Suppressor macrophage treated with lipopolysaccharide for 4 hours (primary cell): Measurements from ENCODE around the gene ZNF888.
A peak's percentile ranks its signal among the peaks of the same experiment; 100 is the strongest.
"Not testable (repeated sequence)": the region's sequence is repeated elsewhere in the genome, so short reads cannot be mapped to it uniquely, and the experiment has no call there.

Source experiments
- DNase-seq: peaks from one replicate; pipeline ENCODE4 v3.0.0-alpha.2; 2020

Gene ZNF888

DNA sequence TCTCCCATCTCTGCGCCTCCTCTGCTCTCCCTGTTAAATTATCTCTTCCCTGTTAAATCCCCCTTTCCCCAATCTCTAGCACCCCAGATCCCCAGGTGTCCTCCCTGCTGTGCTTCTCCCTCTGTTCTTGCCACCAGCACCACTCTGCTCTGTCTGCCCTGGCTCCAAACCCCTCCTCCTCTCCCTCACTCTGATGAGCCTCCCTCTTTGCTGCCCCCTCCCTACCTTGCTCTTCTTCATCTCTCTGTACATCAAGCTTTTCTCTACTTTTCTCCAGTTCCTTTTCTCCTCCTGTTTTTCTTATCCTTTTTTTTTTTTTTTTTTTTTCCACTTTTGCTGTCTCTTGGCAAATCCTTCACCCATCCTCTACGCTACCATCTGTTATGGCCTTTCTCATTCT lies 18.3 kb upstream of the ZNF888 start:
- DNase-seq = not testable (repeated sequence)

DNA sequence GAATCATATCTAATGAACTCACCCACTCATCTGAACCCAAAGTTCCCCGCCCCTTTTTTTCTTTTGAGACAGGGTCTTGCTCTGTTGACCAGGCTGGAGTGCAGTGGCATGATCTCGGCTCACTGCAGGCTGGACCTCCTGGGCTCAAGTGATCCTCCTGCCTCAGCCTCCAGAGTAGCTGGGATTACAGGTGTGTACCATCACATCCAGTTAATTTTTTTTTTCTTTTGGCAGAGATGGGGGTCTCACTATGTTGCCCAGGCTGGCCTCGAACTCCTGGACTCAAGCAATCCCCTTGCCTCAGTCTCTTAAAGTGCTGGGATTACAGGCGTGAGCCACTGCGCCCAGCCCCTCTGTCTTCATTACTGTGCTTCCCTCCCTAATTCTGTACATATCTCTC lies 17.7 kb upstream of the ZNF888 start:
- not testable (repeated sequence) for DNase-seq

DNA sequence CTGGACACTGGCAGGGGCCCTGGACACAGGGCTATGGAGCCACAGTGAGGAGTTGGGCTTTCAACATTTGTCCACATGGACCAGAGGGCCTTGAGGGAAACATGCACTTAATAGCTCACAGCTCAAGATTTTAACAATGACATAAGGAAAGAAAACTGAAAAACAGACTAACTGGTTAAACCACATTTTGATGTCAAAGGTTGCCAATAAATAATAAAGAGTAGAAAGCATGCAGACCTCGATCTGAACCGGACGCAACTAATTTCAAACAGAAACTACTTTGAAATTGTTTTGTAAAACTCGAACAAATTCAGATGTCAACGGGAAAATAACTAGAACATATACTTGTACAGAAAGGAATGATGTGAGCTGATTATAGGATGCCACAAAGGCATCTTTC lies 15.5 kb upstream of the ZNF888 start:
- DNase-seq = no peak

DNA sequence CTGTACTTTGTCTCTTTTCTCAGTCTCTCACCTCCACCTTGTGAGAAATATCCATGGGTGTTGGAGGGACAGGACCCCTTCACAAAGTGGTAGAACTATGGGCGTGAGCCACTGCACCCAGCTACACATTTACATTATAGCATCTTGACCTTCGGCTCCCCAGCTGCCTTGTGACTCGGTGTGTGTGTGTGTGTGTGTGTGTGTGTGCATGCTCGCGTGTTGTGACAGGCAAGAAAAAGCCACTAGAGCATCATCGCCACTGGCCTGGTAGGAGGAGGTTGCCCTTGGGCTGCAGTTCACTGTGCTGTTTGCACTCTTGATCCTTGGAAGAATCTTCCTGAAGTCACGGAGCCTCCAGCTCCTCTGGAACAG lies 13.7 kb upstream of the ZNF888 start:
- DNase-seq = no peak

DNA sequence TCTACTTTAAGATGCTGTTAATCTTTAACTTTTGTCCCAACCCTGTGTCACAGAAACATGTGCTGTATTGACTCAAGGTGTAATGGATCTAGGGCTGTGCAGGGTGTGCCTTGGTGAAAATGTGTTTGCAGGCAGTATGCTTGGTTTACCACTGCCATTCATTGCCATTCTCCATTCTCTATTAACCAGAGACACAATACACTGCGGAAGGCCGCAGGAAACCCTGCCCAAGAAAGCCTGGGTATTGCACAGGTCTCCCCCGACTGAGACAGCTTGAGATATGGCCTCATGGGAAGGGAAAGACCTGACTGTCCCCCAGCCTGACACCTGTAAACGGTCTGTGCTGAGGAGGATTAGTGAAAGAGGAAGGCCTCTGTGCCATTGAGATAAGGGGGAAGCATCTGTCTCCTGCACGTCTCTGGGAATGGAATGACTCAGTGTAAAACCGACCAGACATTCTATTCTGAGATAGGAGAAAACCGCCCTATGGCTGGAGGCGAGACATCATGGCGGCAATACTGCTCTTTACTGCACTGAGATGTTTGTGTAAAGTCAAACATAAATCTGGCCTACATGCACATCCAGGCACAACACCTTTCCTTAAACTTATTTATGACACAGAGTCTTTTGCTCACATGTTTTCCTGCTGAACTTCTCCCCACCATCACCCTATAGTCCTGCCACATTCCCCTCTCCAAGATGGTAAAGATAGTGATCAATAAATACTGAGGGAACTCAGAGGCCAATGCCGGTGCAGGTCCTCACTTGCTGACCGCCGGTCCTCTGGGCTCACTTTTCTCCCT lies 13.1 kb upstream of the ZNF888 start:
- peak; percentile 34 for DNase-seq

DNA sequence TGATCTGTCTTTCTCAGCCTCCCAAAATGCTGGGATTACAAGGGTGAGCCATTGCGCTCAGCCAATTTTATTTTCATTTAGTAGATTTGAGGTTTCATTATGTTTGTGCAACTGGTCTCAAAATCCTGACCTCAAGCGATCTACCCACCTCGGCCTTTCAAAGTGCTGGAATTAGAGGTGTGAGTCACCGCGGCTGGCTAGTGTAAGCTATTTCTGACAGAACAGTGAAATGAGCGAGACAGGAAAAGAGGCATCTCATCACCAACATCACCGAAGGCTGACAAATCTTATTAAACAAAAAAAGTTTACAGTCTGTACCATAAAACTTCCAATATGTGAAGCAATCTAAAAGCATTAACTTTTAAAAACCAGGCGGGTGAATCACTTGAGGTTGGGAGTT lies 12.2 kb upstream of the ZNF888 start:
- peak; percentile 71 for DNase-seq

DNA sequence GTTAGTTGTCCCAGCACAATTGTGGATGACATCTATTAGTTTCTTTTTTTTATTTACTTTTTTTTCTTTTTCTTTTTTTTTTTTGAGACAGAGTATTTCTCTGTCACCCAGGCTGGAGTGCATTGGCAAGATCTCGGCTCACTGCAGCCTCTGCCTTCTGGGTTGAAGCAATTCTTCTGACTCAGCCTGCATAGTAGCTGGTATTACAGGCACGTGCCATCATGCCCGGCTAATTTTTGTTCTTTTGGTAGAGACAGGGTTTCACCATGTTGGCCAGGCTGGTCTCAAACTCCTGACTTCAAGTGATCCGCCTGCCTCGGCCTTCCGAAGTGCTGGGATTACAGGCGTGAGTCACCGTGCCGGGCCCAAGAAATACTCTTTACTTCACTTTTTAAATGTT lies 1.4 kb upstream of the ZNF888 start:
- peak; percentile 29 for DNase-seq

DNA sequence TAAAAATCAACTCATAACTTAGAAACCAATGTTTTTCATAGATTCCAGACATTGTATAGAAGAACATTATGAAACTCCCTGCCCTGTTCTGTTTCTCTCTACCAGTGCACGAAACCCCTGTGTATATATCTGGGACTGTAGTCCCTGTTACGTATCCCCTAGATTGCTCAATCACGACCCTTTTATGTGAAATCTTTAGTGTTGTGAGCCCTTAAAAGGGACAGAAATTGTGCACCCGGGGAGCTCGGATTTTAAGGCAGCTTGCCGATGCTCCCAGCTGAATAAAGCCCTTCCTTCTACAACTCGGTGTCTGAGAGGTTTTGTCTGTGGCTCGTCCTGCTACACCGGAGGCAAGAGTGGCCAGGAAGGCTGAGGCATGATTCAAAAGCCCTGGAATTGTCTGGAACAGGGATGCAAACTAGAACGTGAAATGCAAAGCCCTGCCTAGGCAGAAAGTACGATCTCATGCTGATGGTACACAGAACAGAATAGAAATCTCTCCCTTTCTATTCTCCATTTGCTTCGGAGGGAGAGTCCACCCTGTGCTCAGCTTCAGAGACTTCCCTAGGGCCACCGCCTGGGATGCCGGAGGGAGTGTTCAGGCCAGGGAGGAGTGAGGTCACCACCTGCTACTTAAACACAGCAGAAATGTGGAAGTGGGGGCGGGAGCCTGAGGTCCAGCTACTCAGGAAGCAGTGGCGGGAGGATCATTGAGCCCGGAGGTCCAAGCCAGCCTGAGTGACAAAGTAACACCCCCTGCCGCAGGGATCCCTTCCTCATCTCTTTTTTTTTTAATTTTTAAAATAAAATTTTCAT lies 758 bp upstream of the ZNF888 start:
- DNase-seq = peak; percentile 90

DNA sequence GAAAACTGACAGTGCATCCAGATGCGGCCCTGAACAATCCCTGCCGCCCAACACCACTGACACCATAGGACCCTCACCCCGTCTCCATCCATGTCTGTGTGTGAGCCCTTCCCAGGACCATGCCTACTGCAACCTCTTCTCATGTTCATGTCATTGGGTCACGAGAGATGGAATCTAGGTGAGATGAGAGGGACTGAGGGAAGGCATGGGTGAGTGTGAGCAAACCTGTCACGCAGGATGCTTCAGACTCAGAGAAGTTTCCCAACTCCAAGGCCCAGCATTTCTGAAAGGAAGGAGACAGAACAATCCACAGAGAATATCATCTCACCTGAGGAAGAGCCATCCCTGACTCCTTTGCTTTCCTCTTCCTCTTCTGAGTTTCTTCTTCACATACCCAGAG lies 5.7 kb downstream of the ZNF888 start:
- DNase-seq = no peak

DNA sequence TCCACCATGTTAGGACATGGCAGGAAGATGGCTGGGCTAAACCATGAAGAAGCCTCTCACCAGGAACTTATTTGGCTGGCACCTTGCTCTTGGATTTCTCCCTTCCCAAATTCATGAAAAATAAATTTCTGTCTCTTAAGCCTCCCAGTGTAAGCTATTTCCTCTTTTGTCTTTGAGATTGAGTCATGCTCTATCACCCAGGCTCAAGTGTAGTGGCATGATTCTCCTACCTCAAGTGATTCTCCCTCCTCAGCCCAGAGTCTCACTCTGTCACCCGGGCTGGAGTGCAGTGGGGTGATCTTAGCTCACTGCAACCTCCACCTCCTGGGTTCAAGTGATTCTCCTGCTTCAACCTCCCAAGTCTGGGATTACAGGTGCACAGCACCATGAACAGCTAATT lies 12.6 kb downstream of the ZNF888 start:
- peak; percentile 3 for DNase-seq

DNA sequence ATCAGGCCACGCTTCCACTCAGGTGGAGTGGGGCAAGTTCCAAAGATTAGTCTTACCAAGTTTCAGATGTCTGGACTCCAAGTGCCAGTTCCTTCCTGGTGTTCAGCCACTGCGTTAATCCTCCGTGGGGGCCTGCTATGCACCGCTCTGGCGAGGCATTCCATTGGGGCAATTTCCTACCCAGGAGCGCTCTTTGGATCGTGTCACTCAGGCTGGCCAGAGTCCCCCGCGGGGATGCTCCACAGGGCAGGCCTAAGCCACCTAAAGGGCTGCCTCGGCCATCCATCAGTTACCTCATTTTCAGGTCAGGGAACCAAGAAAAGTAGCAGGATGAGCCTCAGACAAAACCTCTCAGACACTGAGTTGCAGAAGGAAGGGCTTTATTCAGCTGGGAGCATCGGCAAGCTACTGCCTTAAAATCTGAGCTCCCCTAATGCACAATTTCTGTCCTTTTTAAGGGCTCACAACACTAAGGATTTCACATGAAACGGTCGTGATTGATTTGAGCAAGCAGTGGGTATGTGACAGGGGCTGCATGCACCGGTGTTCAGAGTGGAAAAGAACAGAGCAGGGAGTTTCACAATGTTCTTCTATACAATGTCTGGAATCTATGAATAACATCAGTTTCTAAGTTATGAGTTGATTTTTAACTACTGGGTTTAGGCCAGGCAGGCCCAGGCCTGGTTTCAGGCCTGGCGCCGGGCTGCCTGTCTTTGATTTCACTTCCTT lies 19.0 kb downstream of the ZNF888 start:
- DNase-seq = not testable (repeated sequence)

DNA sequence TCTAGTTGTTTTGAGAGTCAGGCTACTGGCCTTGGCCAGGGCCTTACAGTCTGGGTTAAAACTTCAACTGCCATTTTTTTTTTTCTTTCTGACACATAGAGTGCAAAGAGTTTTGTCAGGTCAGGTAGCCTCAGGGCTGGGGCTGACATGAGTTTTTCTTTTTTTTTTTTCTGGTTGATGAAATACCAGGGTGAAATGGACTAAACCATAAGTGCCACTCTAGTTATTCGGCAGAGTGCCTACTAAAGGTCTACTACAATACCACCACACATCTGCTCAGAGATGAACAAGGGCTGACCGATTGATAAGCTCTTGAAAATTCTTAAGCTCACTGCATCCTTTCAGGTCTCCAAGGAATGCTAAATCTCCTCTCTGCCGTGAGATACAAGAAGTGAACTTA lies 21.4 kb downstream of the ZNF888 start:
- DNase-seq = no peak

DNA sequence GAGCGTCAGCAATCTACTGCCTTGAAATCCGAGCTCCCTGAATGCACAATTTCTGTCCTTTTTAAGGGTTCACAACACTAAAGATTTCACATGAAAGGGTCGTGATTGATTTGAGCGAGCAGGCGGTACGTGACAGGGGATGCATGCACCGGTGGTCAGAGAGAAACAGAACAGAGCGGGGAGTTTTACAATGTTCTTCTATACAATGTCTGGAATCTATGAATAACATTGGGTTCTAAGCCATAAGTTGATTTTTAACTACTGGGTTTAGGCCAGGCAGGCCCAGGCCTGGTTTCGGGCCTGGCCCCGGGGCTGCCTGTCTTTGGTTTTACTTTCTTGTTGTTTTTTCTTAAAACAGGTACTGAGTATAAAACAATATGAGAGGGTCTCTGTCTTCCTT lies 24.6 kb downstream of the ZNF888 start:
- not testable (repeated sequence) for DNase-seq

DNA sequence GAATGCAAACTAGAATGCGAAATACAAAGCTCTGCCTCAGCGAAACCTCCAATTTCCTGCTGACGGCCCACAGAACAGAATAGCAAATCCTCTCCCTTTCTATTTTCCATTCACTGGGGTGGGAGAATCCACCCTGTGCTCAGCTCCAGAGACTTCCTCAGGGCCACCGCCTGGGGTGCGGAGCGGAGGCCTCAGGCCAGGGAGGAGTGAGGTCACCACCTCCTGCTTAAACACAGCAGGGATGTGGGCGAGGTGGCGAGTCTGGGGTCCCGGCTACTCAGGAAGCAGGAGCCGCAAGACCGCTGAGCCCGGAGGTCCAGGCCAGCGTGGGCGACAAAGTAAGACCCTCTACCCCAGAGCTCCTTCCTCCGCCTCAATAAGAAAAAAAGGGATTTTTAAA lies 25.1 kb downstream of the ZNF888 start:
- no peak for DNase-seq

DNA sequence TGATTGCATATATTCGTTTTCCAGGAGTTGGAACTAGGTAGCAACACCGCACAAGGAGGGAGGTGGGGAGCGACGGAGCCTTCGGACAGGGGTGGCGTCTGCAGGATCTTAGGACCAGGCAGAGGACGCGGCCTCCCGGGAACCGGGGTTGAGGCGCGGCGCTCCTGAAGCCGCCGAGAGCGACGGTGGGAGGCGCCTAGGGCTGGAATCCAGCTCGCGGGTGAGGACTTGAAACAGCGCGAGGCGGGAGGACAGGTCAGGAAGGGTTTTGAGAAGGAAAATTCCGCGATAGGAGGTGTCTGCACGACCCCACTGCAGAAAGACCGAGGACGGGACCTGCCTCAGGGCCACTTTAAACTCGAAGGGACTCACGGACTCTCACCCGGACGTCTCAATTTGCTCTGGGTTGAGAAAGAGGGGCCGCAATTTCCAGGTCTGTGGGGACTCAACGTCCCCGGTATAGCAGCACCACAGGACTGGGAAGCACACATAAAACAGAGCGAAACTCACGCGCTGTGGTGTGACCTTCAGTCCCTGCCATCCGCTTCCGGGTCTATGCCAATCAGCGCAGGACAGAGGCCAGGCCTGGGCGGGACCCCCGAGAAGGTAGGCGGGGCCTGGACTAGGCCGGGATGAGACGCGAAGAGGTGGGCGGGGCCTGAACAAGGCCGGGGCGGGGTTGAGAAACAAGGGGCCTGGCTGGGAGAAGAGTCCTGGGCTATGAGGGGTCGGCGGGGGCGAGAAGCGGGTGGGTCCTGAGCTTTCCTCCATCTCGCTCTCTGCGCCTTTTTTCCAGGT lies 25.9 kb downstream of the ZNF888 start, which contains the start of gene ZNF320:
Gene ZNF320, minus strand, starts transcription at position 498 of the 798 bp plus-strand sequence. CDS start 7,380 bp downstream, outside the sequence.
- DNase-seq = peak; percentile 97

DNA sequence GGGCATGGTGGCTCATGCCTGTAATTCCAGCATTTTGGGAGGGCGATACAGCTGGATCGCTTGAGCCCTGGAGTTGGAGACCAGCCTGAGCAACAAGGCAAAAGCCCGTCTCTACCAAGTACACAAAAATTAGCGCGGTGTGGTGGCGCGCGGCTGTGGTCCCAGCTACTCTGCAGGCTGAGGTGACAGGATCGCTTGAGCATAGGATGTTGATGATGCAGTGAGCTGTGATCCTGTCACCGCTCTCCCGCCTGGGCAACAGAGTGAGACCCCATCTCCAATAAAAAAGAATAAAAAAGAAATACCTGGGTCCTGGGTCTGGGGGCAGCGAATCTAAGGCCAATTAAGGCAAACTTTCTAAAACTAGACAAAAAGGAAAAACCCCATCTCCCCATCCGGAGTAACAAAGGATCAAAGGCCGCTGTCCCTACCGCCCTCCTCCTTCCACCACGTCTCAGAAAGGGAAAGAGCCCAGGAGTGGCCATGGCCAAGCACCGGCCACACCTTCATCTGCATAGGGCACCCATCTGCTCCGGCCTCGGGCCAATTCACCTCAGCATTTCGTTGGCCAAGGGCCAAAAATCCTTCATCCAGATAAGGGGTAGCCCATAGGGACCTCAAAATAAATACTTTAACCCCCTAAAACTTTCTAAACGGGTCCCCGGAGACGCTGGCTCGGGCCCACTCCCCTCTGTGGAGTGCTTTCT lies 26.6 kb downstream of the ZNF888 start:
- DNase-seq = peak; percentile 19

DNA sequence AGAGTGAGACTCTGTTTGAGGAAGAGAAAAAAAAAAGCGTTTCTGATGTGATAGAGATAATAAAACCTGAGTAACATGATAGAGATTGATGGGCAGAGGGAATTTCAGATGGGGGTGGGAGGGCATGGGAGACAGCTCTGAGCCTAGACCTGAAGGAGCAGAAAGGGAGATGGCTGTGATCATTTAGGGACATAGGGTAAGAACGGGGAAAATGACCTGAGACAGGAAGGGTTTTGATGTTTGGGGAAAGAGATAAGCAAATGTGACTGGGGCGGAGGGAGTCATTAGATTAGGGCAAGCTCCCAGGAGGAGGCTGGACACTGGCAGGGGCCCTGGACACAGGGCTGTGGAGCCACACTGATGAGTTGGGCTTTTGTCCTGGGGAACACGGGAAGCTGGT lies 31.9 kb downstream of the ZNF888 start:
- DNase-seq = no peak

DNA sequence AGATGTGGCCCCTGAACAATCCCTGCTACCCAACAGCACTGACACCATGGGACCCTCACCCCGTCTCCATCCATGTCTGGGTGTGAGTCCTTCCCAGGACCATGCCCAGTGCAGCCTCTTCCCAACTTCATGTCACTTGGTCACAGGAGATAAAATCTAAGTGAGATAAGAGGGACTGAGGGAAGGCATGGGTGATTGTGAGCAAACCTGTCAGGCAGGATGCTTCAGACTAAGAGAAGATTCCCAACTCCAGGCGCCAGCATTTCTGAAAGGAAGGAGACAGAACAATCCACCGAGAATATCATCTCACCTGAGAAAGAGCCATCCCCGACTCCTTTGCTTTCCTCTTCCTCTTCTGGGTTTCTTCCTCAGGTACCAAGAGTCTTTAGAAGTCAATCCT lies 33.3 kb downstream of the ZNF888 start:
- DNase-seq = no peak

DNA sequence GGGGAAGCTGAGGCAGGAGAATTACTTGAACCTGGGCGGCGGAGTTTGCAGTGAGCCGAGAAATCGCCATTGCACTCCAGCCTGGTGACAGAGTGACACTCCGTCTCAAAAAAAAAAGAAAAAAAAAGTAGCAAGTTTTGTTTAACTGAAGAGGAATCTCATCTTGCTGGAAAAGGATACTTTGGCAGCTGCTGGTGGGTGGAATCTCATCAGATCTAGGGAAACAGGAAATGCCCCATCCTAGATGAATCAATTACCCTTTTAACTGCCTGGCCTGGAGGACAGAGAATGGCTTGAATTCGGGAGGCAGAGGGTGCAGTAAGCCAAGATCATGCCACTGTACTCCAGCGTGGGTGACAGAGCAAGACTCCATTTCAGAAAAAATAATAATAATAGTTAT lies 34.2 kb downstream of the ZNF888 start:
- DNase-seq = no peak

DNA sequence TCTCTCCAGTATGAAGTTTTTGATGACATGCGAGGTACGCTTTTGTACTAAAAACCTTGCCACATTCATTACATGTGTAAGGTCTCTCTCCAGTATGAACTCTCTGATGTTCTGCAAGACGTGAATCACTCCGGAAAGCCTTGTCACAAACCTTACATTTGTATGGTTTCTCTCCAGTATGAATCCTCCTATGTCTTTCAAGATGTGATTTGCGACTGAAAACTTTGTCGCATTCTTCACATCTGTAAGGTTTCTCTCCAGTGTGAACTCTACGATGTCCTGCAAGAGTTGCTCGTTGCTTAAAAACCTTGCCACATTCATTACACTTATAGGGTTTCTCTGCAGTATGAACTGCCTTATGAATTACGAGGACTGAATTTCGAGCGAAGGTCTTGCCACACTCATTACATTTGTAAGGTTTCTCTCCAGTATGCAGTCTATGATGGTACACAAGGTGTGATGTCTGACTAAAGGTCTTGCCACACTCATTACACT lies 42.3 kb downstream of the ZNF888 start:
- no peak for DNase-seq

DNA sequence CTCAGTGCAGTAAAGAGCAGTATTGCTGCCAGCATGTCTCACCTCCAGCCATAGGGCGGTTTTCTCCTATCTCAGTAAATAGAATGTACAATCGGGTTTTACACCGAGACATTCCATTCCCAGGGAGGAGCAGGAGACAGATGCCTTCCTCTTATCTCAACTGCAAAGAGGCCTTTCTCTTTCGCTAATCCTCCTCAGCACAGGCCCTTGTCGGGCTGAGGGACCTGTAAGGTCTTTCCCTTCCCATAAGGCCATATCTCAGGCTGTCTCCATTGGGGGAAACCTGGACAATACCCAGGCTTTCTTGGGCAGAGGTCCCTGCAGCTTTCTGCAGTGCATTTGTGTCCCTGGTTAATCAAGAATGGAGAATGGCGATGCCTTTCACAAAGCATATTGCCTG lies 50.2 kb downstream of the ZNF888 start:
- not testable (repeated sequence) for DNase-seq

DNA sequence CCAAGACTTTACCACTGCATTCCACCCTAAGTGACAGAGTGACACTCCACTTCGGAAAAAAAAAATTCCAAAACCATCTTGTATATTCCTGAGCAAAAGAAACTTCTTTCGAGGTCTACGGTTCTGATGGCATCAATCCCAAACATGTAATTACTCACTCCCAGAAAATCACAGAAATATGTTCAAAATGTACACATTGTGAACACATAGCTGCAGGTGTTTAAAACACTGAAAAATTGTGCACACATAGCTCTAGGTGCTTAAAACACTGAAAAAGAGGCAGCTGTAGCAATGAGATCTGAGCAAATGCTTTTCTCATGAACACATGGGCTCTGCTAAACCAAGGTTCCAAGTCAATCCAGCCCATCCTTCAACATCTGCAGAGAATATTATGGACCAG lies 51.8 kb downstream of the ZNF888 start:
- no peak for DNase-seq
